Measurements from ENCODE around the gene SMYD3. TPM values are rescaled to one million over a fixed set of nuclear protein-coding genes. Genes with fewer than 3 reads are reported as not detected.
"Not testable (repeated sequence)": the region's sequence is repeated elsewhere in the genome, so short reads cannot be mapped to it uniquely, and the experiment has no call there.

SMYD3 gene
- total RNA-seq, 1 donor from 2014 or later = 27.9 TPM

- DNase-seq (ENCODE audit: extremely low read depth, low read depth, low spot score) = no peak
Observed at GRCh38 chr1:245829826-245830225, 677.3 kb downstream of the SMYD3 start.

GRCh38 chr1:245829194-245829593 lies 677.9 kb downstream of the SMYD3 start:
- DNase-seq (ENCODE audit: extremely low read depth, low read depth, low spot score) = no peak

GRCh38 chr1:245827301-245827700 lies 679.8 kb downstream of the SMYD3 start:
- no peak for DNase-seq (ENCODE audit: extremely low read depth, low read depth, low spot score)

GRCh38 chr1:245825128-245825901 lies 681.8 kb downstream of the SMYD3 start:
- no peak for DNase-seq (ENCODE audit: extremely low read depth, low read depth, low spot score)

- no peak for DNase-seq (ENCODE audit: extremely low read depth, low read depth, low spot score)
Observed at GRCh38 chr1:245823408-245824147, 683.5 kb downstream of the SMYD3 start.

- DNase-seq (ENCODE audit: extremely low read depth, low read depth, low spot score) = no peak
Observed at GRCh38 chr1:245822996-245823395, 684.1 kb downstream of the SMYD3 start.

- DNase-seq (ENCODE audit: extremely low read depth, low read depth, low spot score) = not testable (repeated sequence)
Observed at GRCh38 chr1:245818363-245818762, 688.7 kb downstream of the SMYD3 start.

- DNase-seq (ENCODE audit: extremely low read depth, low read depth, low spot score) = not testable (repeated sequence)
Observed at GRCh38 chr1:245816496-245816895, 690.6 kb downstream of the SMYD3 start.

- no peak for DNase-seq (ENCODE audit: extremely low read depth, low read depth, low spot score)
Observed at GRCh38 chr1:245814651-245815050, 692.4 kb downstream of the SMYD3 start.

GRCh38 chr1:245812278-245812677 lies 694.8 kb downstream of the SMYD3 start:
- DNase-seq (ENCODE audit: extremely low read depth, low read depth, low spot score) = no peak

- DNase-seq (ENCODE audit: extremely low read depth, low read depth, low spot score) = no peak
Observed at GRCh38 chr1:245810789-245811337, 696.2 kb downstream of the SMYD3 start.

- no peak for DNase-seq (ENCODE audit: extremely low read depth, low read depth, low spot score)
Observed at GRCh38 chr1:245810181-245810769, 696.8 kb downstream of the SMYD3 start.

- DNase-seq (ENCODE audit: extremely low read depth, low read depth, low spot score) = no peak
Observed at GRCh38 chr1:245809361-245809760, 697.7 kb downstream of the SMYD3 start.

- DNase-seq (ENCODE audit: extremely low read depth, low read depth, low spot score) = no peak
Observed at GRCh38 chr1:245807954-245808719, 698.9 kb downstream of the SMYD3 start.

GRCh38 chr1:245807306-245807705 lies 699.8 kb downstream of the SMYD3 start:
- DNase-seq (ENCODE audit: extremely low read depth, low read depth, low spot score) = no peak

- DNase-seq (ENCODE audit: extremely low read depth, low read depth, low spot score) = no peak
Observed at GRCh38 chr1:245805532-245805931, 701.5 kb downstream of the SMYD3 start.

GRCh38 chr1:245804696-245805095 lies 702.4 kb downstream of the SMYD3 start:
- no peak for DNase-seq (ENCODE audit: extremely low read depth, low read depth, low spot score)

- no peak for DNase-seq (ENCODE audit: extremely low read depth, low read depth, low spot score)
Observed at GRCh38 chr1:245803666-245804037, 703.4 kb downstream of the SMYD3 start.

- DNase-seq (ENCODE audit: extremely low read depth, low read depth, low spot score) = no peak
Observed at GRCh38 chr1:245802941-245803665, 704.0 kb downstream of the SMYD3 start.
